Testis (tissue), 3 donors: ENCODE data around the gene XRCC2. TPM values are rescaled to one million over a fixed set of nuclear protein-coding genes. Genes with fewer than 3 reads are reported as not detected.
"Not testable (repeated sequence)": the region's sequence is repeated elsewhere in the genome, so short reads cannot be mapped to it uniquely, and the experiment has no call there.

ENCODE experiments used
- DNase-seq: peaks from one replicate; pipeline ENCODE4 v3.0.0-alpha.2; 2019
- H3K27ac ChIP-seq, 2 donors: fragments of 200-600 bp; sonication (generic); one replicate each; pipeline ENCODE4 v1.5.1; 2019
- H3K27me3 ChIP-seq: fragments of 200-600 bp; sonication (generic); one replicate; pipeline ENCODE4 v1.5.1; 2019
- H3K36me3 ChIP-seq: fragments of 200-600 bp; sonication (generic); one replicate; pipeline ENCODE4 v1.5.1; 2017; ENCODE audit warnings: low read depth; ENCODE audit errors: missing control alignments
- H3K4me1 ChIP-seq: fragments of 200-600 bp; sonication (generic); one replicate; pipeline ENCODE4 v1.5.1; 2019
- H3K4me3 ChIP-seq, 2 donors: fragments of 200-600 bp; sonication (generic); one replicate each; pipeline ENCODE4 v1.5.1; 2017 to 2019
- H3K9me3 ChIP-seq: fragments of 200-600 bp; sonication (generic); one replicate; pipeline ENCODE4 v1.5.1; 2017
- CTCF ChIP-seq, 3 experiments: fragments of 450-650 bp in 2 of 3; fragments of 200-600 bp in 1 of 3; sonication (generic) in 1 of 3; IDR thresholded peaks; one replicate each; pipeline ENCODE4 v1.5.1; 2016 to 2019; ENCODE audit warnings: antibody characterized with exemption in 3 of 3, mild to moderate bottlenecking in 2 of 3, moderate library complexity in 1 of 3
- POLR2A ChIP-seq: fragments of 450-650 bp; IDR thresholded peaks from one replicate; pipeline ENCODE4 v1.6.1; 2017; ENCODE audit warnings: antibody characterized with exemption, mild to moderate bottlenecking, moderate library complexity
- WGBS, 2 donors: methylation state at CpG; one replicate each; pipeline ENCODE4 v1.1.5; 2018; 5-methylcytosine and 5-hydroxymethylcytosine counted together
- intact Hi-C: fragments of 100-400 bp; cut with DNase I; formaldehyde crosslinking; loops from one replicate; pipeline ENCODE4 v1.15.1; 2023; ENCODE audit warnings: low total_unique reads
- polyA plus RNA-seq: library from polyadenylated mRNA; stranded (reverse); fragments of 350-450 nt; fragmentation: Illumina TruSeq; extraction: RNeasy Lipid Tissue Mini Kit (QIAGEN cat#74804); gene quantifications from one replicate; pipeline ENCODE4 v1.2.3, GENCODE V29; 2014; ENCODE audit warnings: low read depth, low replicate concordance; ENCODE audit not compliant: insufficient read depth
- total RNA-seq, 2 donors: library from RNA; depleted of rRNA; stranded (reverse); fragments of >200 nt; gene quantifications; one replicate each; pipeline ENCODE4 v1.2.3, GENCODE V29; 2016

XRCC2 gene
- total and polyA plus RNA-seq, 3 donors from 2014 or later, result 3.4 to 9.6 (median 5.7) TPM

- no peaks in the 10 kb centered on the region for H3K4me1 ChIP-seq
- no peaks in the 10 kb centered on the region for H3K36me3 ChIP-seq
- DNase-seq, result no peak
- no peak overlapping the region for H3K4me3 ChIP-seq
- WGBS, 2 donors, result 87 to 90% methylated on average over 4 of the region's 4 CpGs
- TF ChIP-seq POLR2A (no peak), CTCF (IDR thresholded peaks at IDR 0.05) (no peak)
- H3K27ac ChIP-seq, result no peak overlapping the region
- H3K27me3 ChIP-seq, result no peaks in the 10 kb centered on the region
- no peaks in the 10 kb centered on the region for H3K9me3 ChIP-seq
- intact Hi-C loops, result no loop called here
Observed at GRCh38 chr7:152654971-152655370, 21.0 kb downstream of the XRCC2 start.

GRCh38 chr7:152649220-152649619, 26.7 kb downstream of the XRCC2 start:
- Histone ChIP-seq H3K27ac (no peak overlapping the region), H3K27me3 (no peaks in the 10 kb centered on the region), H3K4me1 (no peaks in the 10 kb centered on the region), H3K36me3 (no peaks in the 10 kb centered on the region), H3K9me3 (no peaks in the 10 kb centered on the region), H3K4me3 (no peak overlapping the region)
- WGBS, 2 donors, result 82 to 85% methylated on average over 2 of the region's 2 CpGs
- intact Hi-C loops, result no loop called here
- no peak for TF ChIP-seq POLR2A
- TF ChIP-seq CTCF (IDR thresholded peaks at IDR 0.05), result no peak
- DNase-seq, result no peak

GRCh38 chr7:152647009-152647408, 28.9 kb downstream of the XRCC2 start:
- H3K27me3 ChIP-seq, result no peaks in the 10 kb centered on the region
- H3K9me3 ChIP-seq, result no peaks in the 10 kb centered on the region
- intact Hi-C loops, result no loop called here
- H3K36me3 ChIP-seq, result no peaks in the 10 kb centered on the region
- DNase-seq, result no peak
- 92 to 95% methylated on average over 3 of the region's 3 CpGs for WGBS, 2 donors
- no peak for TF ChIP-seq POLR2A
- TF ChIP-seq CTCF (IDR thresholded peaks at IDR 0.05), result no peak
- no peak overlapping the region for H3K27ac ChIP-seq
- H3K4me1 ChIP-seq, result no peaks in the 10 kb centered on the region
- H3K4me3 ChIP-seq, result no peak overlapping the region

- H3K4me3 ChIP-seq, H3K4me1 ChIP-seq, H3K27ac ChIP-seq, H3K9me3 ChIP-seq, DNase-seq, intact Hi-C loops, H3K36me3 ChIP-seq, H3K27me3 ChIP-seq: not testable (repeated sequence)
- 96 to 98% methylated on average over 11 of the region's 11 CpGs for WGBS, 2 donors
Observed at GRCh38 chr7:152646579-152646978, 29.4 kb downstream of the XRCC2 start.

- 90 to 95% methylated on average over 9 of the region's 9 CpGs for WGBS, 2 donors
- Histone ChIP-seq H3K9me3 (no peaks in the 10 kb centered on the region), H3K4me3 (no peak overlapping the region), H3K36me3 (no peaks in the 10 kb centered on the region), H3K27me3 (no peaks in the 10 kb centered on the region), H3K27ac (no peak overlapping the region), H3K4me1 (no peaks in the 10 kb centered on the region)
- TF ChIP-seq CTCF (IDR thresholded peaks at IDR 0.05), result no peak
- no peak for TF ChIP-seq POLR2A
- intact Hi-C loops, result no loop called here
- DNase-seq, result no peak
Observed at GRCh38 chr7:152643979-152644559, 31.9 kb downstream of the XRCC2 start.
